Activated CD4-positive, alpha-beta T cell treated with anti-CD3 and anti-CD28 coated beads, Interleukin-2, amount 50 U/mL, for 48 hours (primary cell): ENCODE results near the gene PUDP.
A peak's percentile ranks its signal among the peaks of the same experiment; 100 is the strongest.
"Not testable (repeated sequence)": the region's sequence is repeated elsewhere in the genome, so short reads cannot be mapped to it uniquely, and the experiment has no call there.

ENCODE experiments used
- DNase-seq, 2 experiments: peaks; one replicate each; pipeline ENCODE4 v3.0.0-alpha.2; 2020

Gene PUDP

GRCh38 chrX:7109049-7109531 is 38.9 kb downstream of the PUDP start:
- DNase-seq = no peak

GRCh38 chrX:7108030-7108429 is 39.9 kb downstream of the PUDP start:
- DNase-seq = no peak

- DNase-seq = no peak
Measured at GRCh38 chrX:7106649-7107048, 41.3 kb downstream of the PUDP start.

GRCh38 chrX:7102119-7102518 is 45.8 kb downstream of the PUDP start:
- DNase-seq = no peak

GRCh38 chrX:7100022-7100421 is 47.9 kb downstream of the PUDP start:
- no peak for DNase-seq

GRCh38 chrX:7095657-7096056 is 52.3 kb downstream of the PUDP start:
- DNase-seq = not testable (repeated sequence)

- DNase-seq = no peak
Measured at GRCh38 chrX:7093305-7093704, 54.6 kb downstream of the PUDP start.

GRCh38 chrX:7092543-7092942 is 55.4 kb downstream of the PUDP start:
- no peak for DNase-seq

- no peak for DNase-seq
Measured at GRCh38 chrX:7091923-7092322, 56.0 kb downstream of the PUDP start.

GRCh38 chrX:7090641-7091040 is 57.3 kb downstream of the PUDP start:
- DNase-seq = no peak

- DNase-seq = peak; percentile 8 to 18
Measured at GRCh38 chrX:7088968-7089615, 58.9 kb downstream of the PUDP start.

- peak in 1 of 2 experiments; percentile 4 for DNase-seq
Measured at GRCh38 chrX:7086384-7086783, 61.6 kb downstream of the PUDP start.

GRCh38 chrX:7085879-7086278 is 62.1 kb downstream of the PUDP start:
- no peak for DNase-seq

- no peak for DNase-seq
Measured at GRCh38 chrX:7084841-7085240, 63.1 kb downstream of the PUDP start.

- peak; percentile 35 to 53 for DNase-seq
Measured at GRCh38 chrX:7083468-7084396, 64.2 kb downstream of the PUDP start.

GRCh38 chrX:7083021-7083420 is 64.9 kb downstream of the PUDP start:
- DNase-seq = no peak

GRCh38 chrX:7082556-7082955 is 65.4 kb downstream of the PUDP start:
- DNase-seq = no peak

- DNase-seq = no peak
Measured at GRCh38 chrX:7077241-7078230, 70.4 kb downstream of the PUDP start.

GRCh38 chrX:7076245-7076661 is 71.7 kb downstream of the PUDP start:
- DNase-seq = no peak

- DNase-seq = no peak
Measured at GRCh38 chrX:7074908-7075204, 73.1 kb downstream of the PUDP start.

- DNase-seq = no peak
Measured at GRCh38 chrX:7074148-7074907, 73.6 kb downstream of the PUDP start.

GRCh38 chrX:7073336-7073735 is 74.6 kb downstream of the PUDP start:
- DNase-seq = no peak
